Panc1 (cell line): Measurements from ENCODE around the gene IL20RA.

Experiments
- CTCF ChIP-seq: fragments of 450-650 bp; IDR thresholded peaks from 2 replicates; pipeline ENCODE4 v1.5.1; 2017; ENCODE audit warnings: mild to moderate bottlenecking
- POLR2AphosphoS5 ChIP-seq: IDR thresholded peaks from 2 replicates; pipeline ENCODE4 v1.6.1; 2012; ENCODE audit warnings: mild to moderate bottlenecking, low read depth, low read length, moderate library complexity
- SIN3A ChIP-seq: IDR thresholded peaks from 2 replicates; pipeline ENCODE4 v1.6.1; 2012; ENCODE audit warnings: low read depth, mild to moderate bottlenecking, low read length, moderate library complexity, borderline replicate concordance; ENCODE audit not compliant: insufficient read depth
- TCF7L2 ChIP-seq: IDR thresholded peaks from 2 replicates; pipeline ENCODE4 v1.6.1; 2011; ENCODE audit warnings: mild to moderate bottlenecking, low read depth, low read length, inconsistent platforms
- TF ChIP-seq, protein P1 (sequence below), 2 experiments: IDR thresholded peaks; 2 replicates each; pipeline ENCODE4 v1.6.1; 2011 to 2012; ENCODE audit warnings: low read depth in 2 of 2, control low read depth in 1 of 2, low read length in 1 of 2, mild to moderate bottlenecking in 1 of 2, moderate library complexity in 1 of 2; ENCODE audit not compliant: insufficient read depth in 1 of 2

GRCh38 chr6:136987526-136987925 lies 57.2 kb downstream of the IL20RA start:
- no peak for TF ChIP-seq POLR2AphosphoS5
- TF ChIP-seq CTCF = no peak
- no peak for TF ChIP-seq SIN3A
- TF ChIP-seq, protein P1, sequence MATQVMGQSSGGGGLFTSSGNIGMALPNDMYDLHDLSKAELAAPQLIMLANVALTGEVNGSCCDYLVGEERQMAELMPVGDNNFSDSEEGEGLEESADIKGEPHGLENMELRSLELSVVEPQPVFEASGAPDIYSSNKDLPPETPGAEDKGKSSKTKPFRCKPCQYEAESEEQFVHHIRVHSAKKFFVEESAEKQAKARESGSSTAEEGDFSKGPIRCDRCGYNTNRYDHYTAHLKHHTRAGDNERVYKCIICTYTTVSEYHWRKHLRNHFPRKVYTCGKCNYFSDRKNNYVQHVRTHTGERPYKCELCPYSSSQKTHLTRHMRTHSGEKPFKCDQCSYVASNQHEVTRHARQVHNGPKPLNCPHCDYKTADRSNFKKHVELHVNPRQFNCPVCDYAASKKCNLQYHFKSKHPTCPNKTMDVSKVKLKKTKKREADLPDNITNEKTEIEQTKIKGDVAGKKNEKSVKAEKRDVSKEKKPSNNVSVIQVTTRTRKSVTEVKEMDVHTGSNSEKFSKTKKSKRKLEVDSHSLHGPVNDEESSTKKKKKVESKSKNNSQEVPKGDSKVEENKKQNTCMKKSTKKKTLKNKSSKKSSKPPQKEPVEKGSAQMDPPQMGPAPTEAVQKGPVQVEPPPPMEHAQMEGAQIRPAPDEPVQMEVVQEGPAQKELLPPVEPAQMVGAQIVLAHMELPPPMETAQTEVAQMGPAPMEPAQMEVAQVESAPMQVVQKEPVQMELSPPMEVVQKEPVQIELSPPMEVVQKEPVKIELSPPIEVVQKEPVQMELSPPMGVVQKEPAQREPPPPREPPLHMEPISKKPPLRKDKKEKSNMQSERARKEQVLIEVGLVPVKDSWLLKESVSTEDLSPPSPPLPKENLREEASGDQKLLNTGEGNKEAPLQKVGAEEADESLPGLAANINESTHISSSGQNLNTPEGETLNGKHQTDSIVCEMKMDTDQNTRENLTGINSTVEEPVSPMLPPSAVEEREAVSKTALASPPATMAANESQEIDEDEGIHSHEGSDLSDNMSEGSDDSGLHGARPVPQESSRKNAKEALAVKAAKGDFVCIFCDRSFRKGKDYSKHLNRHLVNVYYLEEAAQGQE (IDR thresholded peaks at IDR 0.05; ENCODE audit: insufficient read depth in 1 of 2, low read depth in 2 of 2, low read length in 1 of 2) = no peak
- no peak for TF ChIP-seq TCF7L2
